Stomach (tissue), 4 donors: ENCODE data around the gene FMN2.

Experiments used
- EP300 ChIP-seq: sonication (generic); formaldehyde crosslinking; IDR thresholded peaks from one replicate; pipeline ENCODE4 v1.6.1; 2017; ENCODE audit warnings: antibody characterized with exemption
- TF ChIP-seq, protein P1 (sequence below), 7 experiments: fragments of 450-650 bp in 4 of 7; fragments of 200-600 bp in 3 of 7; sonication (generic) in 3 of 7; IDR thresholded peaks; one replicate each; pipeline ENCODE4 v1.5.1; 2016 to 2019; ENCODE audit warnings: antibody characterized with exemption in 7 of 7, control low read depth in 2 of 7, mild to moderate bottlenecking in 1 of 7

DNA sequence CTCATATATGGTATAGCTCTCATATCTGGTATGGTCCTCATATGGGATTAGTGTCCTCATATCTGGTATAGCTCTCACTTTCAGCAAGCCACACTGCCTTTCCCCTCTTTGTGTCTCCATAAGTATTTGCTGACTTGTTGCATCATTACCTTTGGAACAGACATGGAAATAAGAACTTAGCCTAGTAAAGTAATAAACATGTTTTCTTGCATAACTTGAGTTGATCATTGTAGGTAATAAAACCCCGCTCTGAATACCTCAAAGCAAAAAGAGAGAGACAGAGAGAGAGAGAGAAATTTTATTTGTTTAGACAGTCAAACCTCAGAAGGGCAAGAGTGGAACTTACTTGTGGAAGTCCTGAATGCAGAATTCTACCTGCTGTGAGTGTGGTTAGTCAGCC is 350.0 kb downstream of the FMN2 start:
- TF ChIP-seq, protein P1, sequence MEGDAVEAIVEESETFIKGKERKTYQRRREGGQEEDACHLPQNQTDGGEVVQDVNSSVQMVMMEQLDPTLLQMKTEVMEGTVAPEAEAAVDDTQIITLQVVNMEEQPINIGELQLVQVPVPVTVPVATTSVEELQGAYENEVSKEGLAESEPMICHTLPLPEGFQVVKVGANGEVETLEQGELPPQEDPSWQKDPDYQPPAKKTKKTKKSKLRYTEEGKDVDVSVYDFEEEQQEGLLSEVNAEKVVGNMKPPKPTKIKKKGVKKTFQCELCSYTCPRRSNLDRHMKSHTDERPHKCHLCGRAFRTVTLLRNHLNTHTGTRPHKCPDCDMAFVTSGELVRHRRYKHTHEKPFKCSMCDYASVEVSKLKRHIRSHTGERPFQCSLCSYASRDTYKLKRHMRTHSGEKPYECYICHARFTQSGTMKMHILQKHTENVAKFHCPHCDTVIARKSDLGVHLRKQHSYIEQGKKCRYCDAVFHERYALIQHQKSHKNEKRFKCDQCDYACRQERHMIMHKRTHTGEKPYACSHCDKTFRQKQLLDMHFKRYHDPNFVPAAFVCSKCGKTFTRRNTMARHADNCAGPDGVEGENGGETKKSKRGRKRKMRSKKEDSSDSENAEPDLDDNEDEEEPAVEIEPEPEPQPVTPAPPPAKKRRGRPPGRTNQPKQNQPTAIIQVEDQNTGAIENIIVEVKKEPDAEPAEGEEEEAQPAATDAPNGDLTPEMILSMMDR (IDR thresholded peaks at IDR 0.05): no peak
- TF ChIP-seq EP300: no peak
